ENCODE results near the gene MT3.

Gene MT3

DNA sequence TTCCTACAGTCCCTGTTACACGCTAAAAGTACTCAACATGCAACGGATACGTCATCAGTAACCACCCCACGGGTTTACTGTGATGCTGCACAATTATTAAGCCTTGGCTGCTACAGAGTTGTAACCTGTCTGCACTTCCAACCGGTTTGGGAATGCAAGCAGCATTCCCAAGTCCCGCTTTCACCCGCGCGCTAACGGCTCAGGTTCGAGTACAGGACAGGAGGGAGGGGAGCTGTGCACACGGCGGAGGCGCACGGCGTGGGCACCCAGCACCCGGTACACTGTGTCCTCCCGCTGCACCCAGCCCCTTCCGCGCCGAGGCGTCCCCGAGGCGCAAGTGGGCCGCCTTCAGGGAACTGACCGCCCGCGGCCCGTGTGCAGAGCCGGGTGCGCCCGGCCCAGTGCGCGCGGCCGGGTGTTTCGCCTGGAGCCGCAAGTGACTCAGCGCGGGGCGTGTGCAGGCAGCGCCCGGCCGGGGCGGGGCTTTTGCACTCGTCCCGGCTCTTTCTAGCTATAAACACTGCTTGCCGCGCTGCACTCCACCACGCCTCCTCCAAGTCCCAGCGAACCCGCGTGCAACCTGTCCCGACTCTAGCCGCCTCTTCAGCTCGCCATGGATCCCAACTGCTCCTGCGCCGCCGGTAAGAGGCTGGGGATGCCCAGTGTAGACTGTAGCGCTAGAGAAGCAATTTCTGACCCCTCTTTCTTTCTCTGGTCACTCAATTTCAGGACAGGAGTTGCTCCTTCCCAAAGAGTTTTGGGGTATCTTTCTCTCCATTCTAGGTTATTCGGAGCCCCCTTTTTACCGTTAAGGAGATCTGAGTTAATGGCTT, 18.9 kb downstream of the MT3 start, which contains the start of gene MT2A (continued):
- TF ChIP-seq, protein P1, sequence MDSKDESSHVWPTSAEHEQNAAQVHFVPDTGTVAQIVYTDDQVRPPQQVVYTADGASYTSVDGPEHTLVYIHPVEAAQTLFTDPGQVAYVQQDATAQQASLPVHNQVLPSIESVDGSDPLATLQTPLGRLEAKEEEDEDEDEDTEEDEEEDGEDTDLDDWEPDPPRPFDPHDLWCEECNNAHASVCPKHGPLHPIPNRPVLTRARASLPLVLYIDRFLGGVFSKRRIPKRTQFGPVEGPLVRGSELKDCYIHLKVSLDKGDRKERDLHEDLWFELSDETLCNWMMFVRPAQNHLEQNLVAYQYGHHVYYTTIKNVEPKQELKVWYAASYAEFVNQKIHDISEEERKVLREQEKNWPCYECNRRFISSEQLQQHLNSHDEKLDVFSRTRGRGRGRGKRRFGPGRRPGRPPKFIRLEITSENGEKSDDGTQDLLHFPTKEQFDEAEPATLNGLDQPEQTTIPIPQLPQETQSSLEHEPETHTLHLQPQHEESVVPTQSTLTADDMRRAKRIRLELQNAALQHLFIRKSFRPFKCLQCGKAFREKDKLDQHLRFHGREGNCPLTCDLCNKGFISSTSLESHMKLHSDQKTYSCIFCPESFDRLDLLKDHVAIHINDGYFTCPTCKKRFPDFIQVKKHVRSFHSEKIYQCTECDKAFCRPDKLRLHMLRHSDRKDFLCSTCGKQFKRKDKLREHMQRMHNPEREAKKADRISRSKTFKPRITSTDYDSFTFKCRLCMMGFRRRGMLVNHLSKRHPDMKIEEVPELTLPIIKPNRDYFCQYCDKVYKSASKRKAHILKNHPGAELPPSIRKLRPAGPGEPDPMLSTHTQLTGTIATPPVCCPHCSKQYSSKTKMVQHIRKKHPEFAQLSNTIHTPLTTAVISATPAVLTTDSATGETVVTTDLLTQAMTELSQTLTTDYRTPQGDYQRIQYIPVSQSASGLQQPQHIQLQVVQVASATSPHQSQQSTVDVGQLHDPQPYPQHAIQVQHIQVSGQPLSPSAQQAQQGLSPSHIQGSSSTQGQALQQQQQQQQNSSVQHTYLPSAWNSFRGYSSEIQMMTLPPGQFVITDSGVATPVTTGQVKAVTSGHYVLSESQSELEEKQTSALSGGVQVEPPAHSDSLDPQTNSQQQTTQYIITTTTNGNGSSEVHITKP (tag by site-specific recombination; IDR thresholded peaks at IDR 0.05): peak; percentile 32; the same call in 1 of the 2 replicates
- TF ChIP-seq ZNF157 (tag by site-specific recombination; IDR thresholded peaks at IDR 0.05): no peak
- peak; percentile 51; the same call in 1 of the 2 replicates for TF ChIP-seq TRIM28 (IDR thresholded peaks at IDR 0.05; ENCODE audit: borderline replicate concordance, low read length)
- TF ChIP-seq, protein P2, sequence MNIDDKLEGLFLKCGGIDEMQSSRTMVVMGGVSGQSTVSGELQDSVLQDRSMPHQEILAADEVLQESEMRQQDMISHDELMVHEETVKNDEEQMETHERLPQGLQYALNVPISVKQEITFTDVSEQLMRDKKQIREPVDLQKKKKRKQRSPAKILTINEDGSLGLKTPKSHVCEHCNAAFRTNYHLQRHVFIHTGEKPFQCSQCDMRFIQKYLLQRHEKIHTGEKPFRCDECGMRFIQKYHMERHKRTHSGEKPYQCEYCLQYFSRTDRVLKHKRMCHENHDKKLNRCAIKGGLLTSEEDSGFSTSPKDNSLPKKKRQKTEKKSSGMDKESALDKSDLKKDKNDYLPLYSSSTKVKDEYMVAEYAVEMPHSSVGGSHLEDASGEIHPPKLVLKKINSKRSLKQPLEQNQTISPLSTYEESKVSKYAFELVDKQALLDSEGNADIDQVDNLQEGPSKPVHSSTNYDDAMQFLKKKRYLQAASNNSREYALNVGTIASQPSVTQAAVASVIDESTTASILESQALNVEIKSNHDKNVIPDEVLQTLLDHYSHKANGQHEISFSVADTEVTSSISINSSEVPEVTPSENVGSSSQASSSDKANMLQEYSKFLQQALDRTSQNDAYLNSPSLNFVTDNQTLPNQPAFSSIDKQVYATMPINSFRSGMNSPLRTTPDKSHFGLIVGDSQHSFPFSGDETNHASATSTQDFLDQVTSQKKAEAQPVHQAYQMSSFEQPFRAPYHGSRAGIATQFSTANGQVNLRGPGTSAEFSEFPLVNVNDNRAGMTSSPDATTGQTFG (tag by site-specific recombination; IDR thresholded peaks at IDR 0.05; ENCODE audit: borderline replicate concordance): no peak
- TF ChIP-seq, protein P3, sequence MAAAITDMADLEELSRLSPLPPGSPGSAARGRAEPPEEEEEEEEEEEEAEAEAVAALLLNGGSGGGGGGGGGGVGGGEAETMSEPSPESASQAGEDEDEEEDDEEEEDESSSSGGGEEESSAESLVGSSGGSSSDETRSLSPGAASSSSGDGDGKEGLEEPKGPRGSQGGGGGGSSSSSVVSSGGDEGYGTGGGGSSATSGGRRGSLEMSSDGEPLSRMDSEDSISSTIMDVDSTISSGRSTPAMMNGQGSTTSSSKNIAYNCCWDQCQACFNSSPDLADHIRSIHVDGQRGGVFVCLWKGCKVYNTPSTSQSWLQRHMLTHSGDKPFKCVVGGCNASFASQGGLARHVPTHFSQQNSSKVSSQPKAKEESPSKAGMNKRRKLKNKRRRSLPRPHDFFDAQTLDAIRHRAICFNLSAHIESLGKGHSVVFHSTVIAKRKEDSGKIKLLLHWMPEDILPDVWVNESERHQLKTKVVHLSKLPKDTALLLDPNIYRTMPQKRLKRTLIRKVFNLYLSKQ (tag by site-specific recombination; IDR thresholded peaks at IDR 0.05; ENCODE audit: borderline replicate concordance): no peak
- TF ChIP-seq ZNF514 (tag by site-specific recombination; IDR thresholded peaks at IDR 0.05): no peak
- no peak for TF ChIP-seq ZNF324 (tag by site-specific recombination; IDR thresholded peaks at IDR 0.05)
- TF ChIP-seq WT1 (tag by site-specific recombination; IDR thresholded peaks at IDR 0.05): no peak
- TF ChIP-seq SP2 (tag by site-specific recombination; IDR thresholded peaks at IDR 0.05): peak; percentile 71
- no peak for TF ChIP-seq ZBTB48 (tag by site-specific recombination; IDR thresholded peaks at IDR 0.05)
- TF ChIP-seq ZNF133 (tag by site-specific recombination; IDR thresholded peaks at IDR 0.05): no peak
- TF ChIP-seq ZNF548 (tag by site-specific recombination; IDR thresholded peaks at IDR 0.05): no peak
- no peak for TF ChIP-seq ZNF555 (tag by site-specific recombination; conservative IDR thresholded peaks at IDR 0.05)
- no peak for TF ChIP-seq ZNF560 (tag by site-specific recombination; IDR thresholded peaks at IDR 0.05; ENCODE audit: borderline replicate concordance)
- TF ChIP-seq ZNF335 (tag by site-specific recombination; conservative IDR thresholded peaks at IDR 0.05): peak; percentile 21; the same call in 1 of the 2 replicates
- peak; percentile 97 for TF ChIP-seq ZNF561 (tag by site-specific recombination; IDR thresholded peaks at IDR 0.05; ENCODE audit: borderline replicate concordance)
- TF ChIP-seq ZNF76 (tag by site-specific recombination; IDR thresholded peaks at IDR 0.05; ENCODE audit: borderline replicate concordance, low read depth): peak; percentile 47
- TF ChIP-seq ZNF169 (tag by site-specific recombination; IDR thresholded peaks at IDR 0.05): no peak
- no peak for TF ChIP-seq ZSCAN16 (tag by site-specific recombination; IDR thresholded peaks at IDR 0.05)
- TF ChIP-seq ZNF664 (tag by site-specific recombination; IDR thresholded peaks at IDR 0.05): no peak
- TF ChIP-seq, protein P4, sequence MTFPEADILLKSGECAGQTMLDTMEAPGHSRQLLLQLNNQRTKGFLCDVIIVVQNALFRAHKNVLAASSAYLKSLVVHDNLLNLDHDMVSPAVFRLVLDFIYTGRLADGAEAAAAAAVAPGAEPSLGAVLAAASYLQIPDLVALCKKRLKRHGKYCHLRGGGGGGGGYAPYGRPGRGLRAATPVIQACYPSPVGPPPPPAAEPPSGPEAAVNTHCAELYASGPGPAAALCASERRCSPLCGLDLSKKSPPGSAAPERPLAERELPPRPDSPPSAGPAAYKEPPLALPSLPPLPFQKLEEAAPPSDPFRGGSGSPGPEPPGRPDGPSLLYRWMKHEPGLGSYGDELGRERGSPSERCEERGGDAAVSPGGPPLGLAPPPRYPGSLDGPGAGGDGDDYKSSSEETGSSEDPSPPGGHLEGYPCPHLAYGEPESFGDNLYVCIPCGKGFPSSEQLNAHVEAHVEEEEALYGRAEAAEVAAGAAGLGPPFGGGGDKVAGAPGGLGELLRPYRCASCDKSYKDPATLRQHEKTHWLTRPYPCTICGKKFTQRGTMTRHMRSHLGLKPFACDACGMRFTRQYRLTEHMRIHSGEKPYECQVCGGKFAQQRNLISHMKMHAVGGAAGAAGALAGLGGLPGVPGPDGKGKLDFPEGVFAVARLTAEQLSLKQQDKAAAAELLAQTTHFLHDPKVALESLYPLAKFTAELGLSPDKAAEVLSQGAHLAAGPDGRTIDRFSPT (tag by site-specific recombination; IDR thresholded peaks at IDR 0.05): no peak; the same call in 1 of the 2 replicates
- TF ChIP-seq, protein P5, sequence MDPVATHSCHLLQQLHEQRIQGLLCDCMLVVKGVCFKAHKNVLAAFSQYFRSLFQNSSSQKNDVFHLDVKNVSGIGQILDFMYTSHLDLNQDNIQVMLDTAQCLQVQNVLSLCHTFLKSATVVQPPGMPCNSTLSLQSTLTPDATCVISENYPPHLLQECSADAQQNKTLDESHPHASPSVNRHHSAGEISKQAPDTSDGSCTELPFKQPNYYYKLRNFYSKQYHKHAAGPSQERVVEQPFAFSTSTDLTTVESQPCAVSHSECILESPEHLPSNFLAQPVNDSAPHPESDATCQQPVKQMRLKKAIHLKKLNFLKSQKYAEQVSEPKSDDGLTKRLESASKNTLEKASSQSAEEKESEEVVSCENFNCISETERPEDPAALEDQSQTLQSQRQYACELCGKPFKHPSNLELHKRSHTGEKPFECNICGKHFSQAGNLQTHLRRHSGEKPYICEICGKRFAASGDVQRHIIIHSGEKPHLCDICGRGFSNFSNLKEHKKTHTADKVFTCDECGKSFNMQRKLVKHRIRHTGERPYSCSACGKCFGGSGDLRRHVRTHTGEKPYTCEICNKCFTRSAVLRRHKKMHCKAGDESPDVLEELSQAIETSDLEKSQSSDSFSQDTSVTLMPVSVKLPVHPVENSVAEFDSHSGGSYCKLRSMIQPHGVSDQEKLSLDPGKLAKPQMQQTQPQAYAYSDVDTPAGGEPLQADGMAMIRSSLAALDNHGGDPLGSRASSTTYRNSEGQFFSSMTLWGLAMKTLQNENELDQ (tag by site-specific recombination; IDR thresholded peaks at IDR 0.05; ENCODE audit: low read depth): no peak
- TF ChIP-seq ZNF202 (tag by site-specific recombination; IDR thresholded peaks at IDR 0.05; ENCODE audit: borderline replicate concordance): no peak
- TF ChIP-seq KLF8 (tag by site-specific recombination; IDR thresholded peaks at IDR 0.05): peak; percentile 80
- TF ChIP-seq, protein P6, sequence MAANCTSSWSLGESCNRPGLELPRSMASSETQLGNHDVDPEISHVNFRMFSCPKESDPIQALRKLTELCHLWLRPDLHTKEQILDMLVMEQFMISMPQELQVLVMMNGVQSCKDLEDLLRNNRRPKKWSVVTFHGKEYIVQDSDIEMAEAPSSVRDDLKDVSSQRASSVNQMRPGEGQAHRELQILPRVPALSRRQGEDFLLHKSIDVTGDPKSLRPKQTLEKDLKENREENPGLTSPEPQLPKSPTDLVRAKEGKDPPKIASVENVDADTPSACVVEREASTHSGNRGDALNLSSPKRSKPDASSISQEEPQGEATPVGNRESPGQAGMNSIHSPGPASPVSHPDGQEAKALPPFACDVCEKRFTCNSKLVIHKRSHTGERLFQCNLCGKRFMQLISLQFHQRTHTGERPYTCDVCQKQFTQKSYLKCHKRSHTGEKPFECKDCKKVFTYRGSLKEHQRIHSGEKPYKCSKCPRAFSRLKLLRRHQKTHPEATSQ (tag by site-specific recombination; IDR thresholded peaks at IDR 0.05): no peak

Data from HEK293 (cell line).